ENCODE measurements around the gene IL22RA2. TPM values are rescaled to one million over a fixed set of nuclear protein-coding genes. Genes with fewer than 3 reads are reported as not detected.

Gene IL22RA2
- total RNA-seq, 1 experiment from 2014 or later, result not detected

DNA sequence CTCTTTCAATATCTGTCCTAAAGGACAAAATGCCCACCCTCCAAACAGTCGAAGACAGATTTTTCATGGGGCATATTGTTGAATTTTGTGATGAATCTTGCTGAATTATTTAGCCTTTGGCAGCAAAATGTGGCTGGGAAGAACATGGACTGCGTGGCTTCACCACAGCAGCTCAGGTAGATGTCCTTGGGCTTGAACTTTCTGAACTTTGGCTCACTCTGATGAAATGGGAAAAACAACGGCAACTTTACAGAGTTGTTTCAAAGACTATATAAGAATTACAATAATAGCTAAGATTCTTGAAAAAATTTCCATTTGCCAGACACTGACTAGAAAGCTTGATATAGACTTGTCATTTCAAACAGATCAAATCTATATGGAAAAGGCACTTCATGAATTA, 75.9 kb downstream of the IL22RA2 start:
- Histone ChIP-seq H3K9me3 (ENCODE audit: low read length) (no peaks in the 10 kb centered on the region), H3K9ac (ENCODE audit: low read length) (no peak overlapping the region), H3K4me3 (ENCODE audit: low read length) (no peak overlapping the region), H3K4me1 (ENCODE audit: insufficient read depth, low read length) (0 out of 2 replicates have a peak, but pooled peaks cover 4% of the 10 kb centered on the region), H3K4me2 (ENCODE audit: low read length) (no peak overlapping the region), H3K27ac (ENCODE audit: low read length) (no peak overlapping the region), H3K27me3 (ENCODE audit: low read length) (no peaks in the 10 kb centered on the region), H3K36me3 (ENCODE audit: low read depth, low read length) (no peaks in the 10 kb centered on the region), H2AFZ (ENCODE audit: low read length) (no peak overlapping the region), H3F3A (ENCODE audit: low read length, unreplicated experiment) (no peaks in the 10 kb centered on the region), H4K20me1 (ENCODE audit: low read length) (no peaks in the 10 kb centered on the region), H3K9me2 (replicated peaks; ENCODE audit: low read length) (no peaks in the 10 kb centered on the region), H3K79me2 (ENCODE audit: low read length) (no peaks in the 10 kb centered on the region)
- ATAC-seq (no peak), DNase-seq (no peak)
- intact Hi-C loops (cut with micrococcal nuclease), result no loop called here
- ChIA-PET POLR2A (ENCODE audit: unreplicated experiment) (interaction anchor here (0.7 kb wide), 1 partner anchor 33 kb away, joined by 3 read pairs; no protein-coding TSS in a partner anchor), CTCF (interaction anchor here (0.7 kb wide), 1 partner anchor 406 kb away, joined by 3 read pairs; no protein-coding TSS in a partner anchor)
- TF ChIP-seq CTCF (conservative IDR thresholded peaks at IDR 0.05; ENCODE audit: low read depth, low read length) (no peak), EZH2phosphoT487 (IDR thresholded peaks at IDR 0.05; ENCODE audit: borderline replicate concordance, low read length) (no peak), EZH2 (IDR thresholded peaks at IDR 0.05; ENCODE audit: low read length, unreplicated experiment) (no peak)
- BruUV-seq (replicated peaks), result no TSS peak

DNA sequence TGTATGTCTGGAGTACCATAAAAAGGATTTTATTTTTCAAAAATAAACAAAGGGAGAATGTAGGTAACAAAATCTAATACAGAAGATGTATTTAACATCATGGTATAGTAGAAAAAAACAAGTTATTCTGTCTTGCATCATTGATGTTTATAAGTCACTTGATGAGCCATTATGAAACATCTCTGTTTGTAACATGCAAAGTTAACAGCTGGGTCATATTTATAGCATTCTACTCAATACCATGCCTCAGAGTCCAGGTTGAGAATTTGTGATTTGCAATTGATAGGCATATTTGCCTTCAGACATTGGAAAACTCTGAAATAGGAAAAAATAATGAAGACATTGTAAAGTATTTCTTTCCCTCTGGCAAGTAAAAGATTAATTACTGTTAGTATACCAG, 76.4 kb downstream of the IL22RA2 start:
- no peaks in the 10 kb centered on the region for H3K9me3 ChIP-seq (ENCODE audit: low read length)

More for the DNA sequence above, 76.4 kb downstream of the IL22RA2 start:
- no peak overlapping the region for H3K9ac ChIP-seq (ENCODE audit: low read length)
- H4K20me1 ChIP-seq (ENCODE audit: low read length), result no peaks in the 10 kb centered on the region
- DNase-seq, result no peak
- BruUV-seq (replicated peaks), result no TSS peak
- POLR2A ChIA-PET (ENCODE audit: unreplicated experiment), result interaction anchor here (0.7 kb wide), 1 partner anchor 33 kb away, joined by 3 read pairs; no protein-coding TSS in a partner anchor
- H3F3A ChIP-seq (ENCODE audit: low read length, unreplicated experiment), result no peaks in the 10 kb centered on the region
- no peaks in the 10 kb centered on the region for H3K79me2 ChIP-seq (ENCODE audit: low read length)
- CTCF ChIA-PET, result no interaction called here
- H3K4me2 ChIP-seq (ENCODE audit: low read length), result no peak overlapping the region
- H2AFZ ChIP-seq (ENCODE audit: low read length), result no peak overlapping the region
- H3K4me1 ChIP-seq (ENCODE audit: insufficient read depth, low read length), result 0 out of 2 replicates have a peak, but pooled peaks cover 4% of the 10 kb centered on the region
- no peak for ATAC-seq
- no peaks in the 10 kb centered on the region for H3K9me2 ChIP-seq (replicated peaks; ENCODE audit: low read length)
- no peaks in the 10 kb centered on the region for H3K27me3 ChIP-seq (ENCODE audit: low read length)
- H3K4me3 ChIP-seq (ENCODE audit: low read length), result no peak overlapping the region
- H3K27ac ChIP-seq (ENCODE audit: low read length), result no peak overlapping the region
- TF ChIP-seq CTCF (conservative IDR thresholded peaks at IDR 0.05; ENCODE audit: low read depth, low read length), result no peak
- TF ChIP-seq EZH2 (IDR thresholded peaks at IDR 0.05; ENCODE audit: low read length, unreplicated experiment), result no peak
- TF ChIP-seq EZH2phosphoT487 (IDR thresholded peaks at IDR 0.05; ENCODE audit: borderline replicate concordance, low read length), result no peak
- H3K36me3 ChIP-seq (ENCODE audit: low read depth, low read length), result no peaks in the 10 kb centered on the region
- intact Hi-C loops (cut with micrococcal nuclease), result no loop called here
